Mononuclear cell (primary cell): ENCODE results near the gene MTX3. TPM values are rescaled to one million over a fixed set of nuclear protein-coding genes. Genes with fewer than 3 reads are reported as not detected.

Source experiments
- H3K27me3 ChIP-seq: 2 replicates; pipeline ENCODE4 v1.6.0; 2011; ENCODE audit warnings: low read length, control low read depth; ENCODE audit not compliant: insufficient read depth
- H3K4me1 ChIP-seq: 2 replicates; pipeline ENCODE4 v1.5.1; 2011; ENCODE audit warnings: mild to moderate bottlenecking, low read length, control low read depth; ENCODE audit not compliant: insufficient read depth
- H3K4me3 ChIP-seq: 2 replicates; pipeline ENCODE4 v1.5.1; 2011; ENCODE audit warnings: mild to moderate bottlenecking, low read length, moderate library complexity
- H3K9me3 ChIP-seq: 2 replicates; pipeline ENCODE4 v1.5.1; 2011; ENCODE audit warnings: low read depth, mild to moderate bottlenecking, control low read depth, low read length
- total RNA-seq: library from RNA; depleted of rRNA; stranded (reverse); fragments of >200 nt; gene quantifications from one replicate; pipeline ENCODE4 v1.2.3, GENCODE V29; 2012

MTX3 gene
- total RNA-seq, 1 donor, result 36.4 TPM

- Histone ChIP-seq H3K27me3 (peaks cover 2% of the 10 kb centered on the region), H3K4me1 (no peaks in the 10 kb centered on the region), H3K4me3 (no peak overlapping the region), H3K9me3 (no peaks in the 10 kb centered on the region)
Measured at GRCh38 chr5:79999722-80000121, 8.7 kb upstream of the MTX3 start.

- Histone ChIP-seq H3K4me1 (peaks cover 12% of the 10 kb centered on the region), H3K27me3 (peaks cover 2% of the 10 kb centered on the region), H3K4me3 (no peak overlapping the region), H3K9me3 (no peaks in the 10 kb centered on the region)
Measured at GRCh38 chr5:79992891-79993657, 2.0 kb upstream of the MTX3 start.

GRCh38 chr5:79990205-79990597 is 861 bp downstream of the MTX3 start:
- Histone ChIP-seq H3K4me3 (peak overlapping the region; percentile 68), H3K9me3 (no peaks in the 10 kb centered on the region), H3K4me1 (peaks cover 12% of the 10 kb centered on the region), H3K27me3 (peaks cover 2% of the 10 kb centered on the region)

- Histone ChIP-seq H3K27me3 (no peaks in the 10 kb centered on the region), H3K4me1 (peaks cover 5% of the 10 kb centered on the region), H3K4me3 (no peak overlapping the region), H3K9me3 (no peaks in the 10 kb centered on the region)
Measured at GRCh38 chr5:79986260-79986659, 4.8 kb downstream of the MTX3 start.

GRCh38 chr5:79985288-79985687 is 5.8 kb downstream of the MTX3 start:
- no peak overlapping the region for H3K4me3 ChIP-seq
- no peaks in the 10 kb centered on the region for H3K4me1 ChIP-seq
- H3K27me3 ChIP-seq, result no peaks in the 10 kb centered on the region
- no peaks in the 10 kb centered on the region for H3K9me3 ChIP-seq

- Histone ChIP-seq H3K27me3 (no peaks in the 10 kb centered on the region), H3K4me1 (no peaks in the 10 kb centered on the region), H3K4me3 (no peak overlapping the region), H3K9me3 (no peaks in the 10 kb centered on the region)
Measured at GRCh38 chr5:79984363-79984762, 6.7 kb downstream of the MTX3 start.

GRCh38 chr5:79983618-79984017 is 7.4 kb downstream of the MTX3 start:
- Histone ChIP-seq H3K4me3 (no peak overlapping the region), H3K27me3 (no peaks in the 10 kb centered on the region), H3K4me1 (no peaks in the 10 kb centered on the region), H3K9me3 (no peaks in the 10 kb centered on the region)

GRCh38 chr5:79982136-79982535 is 8.9 kb downstream of the MTX3 start:
- Histone ChIP-seq H3K9me3 (no peaks in the 10 kb centered on the region), H3K4me3 (no peak overlapping the region), H3K4me1 (no peaks in the 10 kb centered on the region), H3K27me3 (no peaks in the 10 kb centered on the region)

GRCh38 chr5:79976759-79977515 is 14.1 kb downstream of the MTX3 start:
- H3K9me3 ChIP-seq, result no peaks in the 10 kb centered on the region
- H3K27me3 ChIP-seq, result no peaks in the 10 kb centered on the region
- no peak overlapping the region for H3K4me3 ChIP-seq
- no peaks in the 10 kb centered on the region for H3K4me1 ChIP-seq

- H3K9me3 ChIP-seq, result no peaks in the 10 kb centered on the region
- H3K27me3 ChIP-seq, result no peaks in the 10 kb centered on the region
- no peaks in the 10 kb centered on the region for H3K4me1 ChIP-seq
- no peak overlapping the region for H3K4me3 ChIP-seq
Measured at GRCh38 chr5:79975422-79975821, 15.6 kb downstream of the MTX3 start.

- Histone ChIP-seq H3K27me3 (no peaks in the 10 kb centered on the region), H3K9me3 (no peaks in the 10 kb centered on the region), H3K4me3 (no peak overlapping the region), H3K4me1 (no peaks in the 10 kb centered on the region)
Measured at GRCh38 chr5:79974886-79975285, 16.2 kb downstream of the MTX3 start.

- H3K4me3 ChIP-seq, result no peak overlapping the region
- H3K4me1 ChIP-seq, result no peaks in the 10 kb centered on the region
- H3K27me3 ChIP-seq, result peaks cover under 1% of the 10 kb centered on the region
- H3K9me3 ChIP-seq, result no peaks in the 10 kb centered on the region
Measured at GRCh38 chr5:79973996-79974395, 17.1 kb downstream of the MTX3 start.

- Histone ChIP-seq H3K9me3 (no peaks in the 10 kb centered on the region), H3K4me1 (no peaks in the 10 kb centered on the region), H3K27me3 (peaks cover 6% of the 10 kb centered on the region), H3K4me3 (no peak overlapping the region)
Measured at GRCh38 chr5:79973511-79973910, 17.6 kb downstream of the MTX3 start.

GRCh38 chr5:79971156-79971555 is 19.9 kb downstream of the MTX3 start:
- Histone ChIP-seq H3K9me3 (no peaks in the 10 kb centered on the region), H3K4me1 (no peaks in the 10 kb centered on the region)

GRCh38 chr5:79966448-79966847 is 24.6 kb downstream of the MTX3 start:
- no peaks in the 10 kb centered on the region for H3K4me1 ChIP-seq
- H3K4me3 ChIP-seq, result no peak overlapping the region
- H3K27me3 ChIP-seq, result peaks cover 13% of the 10 kb centered on the region
- no peaks in the 10 kb centered on the region for H3K9me3 ChIP-seq

More at GRCh38 chr5:79971156-79971555, 19.9 kb downstream of the MTX3 start:
- Histone ChIP-seq H3K27me3 (peaks cover 10% of the 10 kb centered on the region), H3K4me3 (no peak overlapping the region)

GRCh38 chr5:79964136-79964535 is 26.9 kb downstream of the MTX3 start:
- H3K27me3 ChIP-seq, result peaks cover 13% of the 10 kb centered on the region
- no peak overlapping the region for H3K4me3 ChIP-seq
- H3K9me3 ChIP-seq, result no peaks in the 10 kb centered on the region
- H3K4me1 ChIP-seq, result no peaks in the 10 kb centered on the region
